GM19043 (cell line): ENCODE data around the gene ARHGAP26.
"Not testable (repeated sequence)": the region's sequence is repeated elsewhere in the genome, so short reads cannot be mapped to it uniquely, and the experiment has no call there.

Experiments used
- ATAC-seq: cut with Tn5 transposase; IDR thresholded peaks from one replicate; pipeline ENCODE4 v1.9.1; 2021; ENCODE audit warnings: low read depth; ENCODE audit not compliant: unreplicated experiment

ARHGAP26 gene

DNA sequence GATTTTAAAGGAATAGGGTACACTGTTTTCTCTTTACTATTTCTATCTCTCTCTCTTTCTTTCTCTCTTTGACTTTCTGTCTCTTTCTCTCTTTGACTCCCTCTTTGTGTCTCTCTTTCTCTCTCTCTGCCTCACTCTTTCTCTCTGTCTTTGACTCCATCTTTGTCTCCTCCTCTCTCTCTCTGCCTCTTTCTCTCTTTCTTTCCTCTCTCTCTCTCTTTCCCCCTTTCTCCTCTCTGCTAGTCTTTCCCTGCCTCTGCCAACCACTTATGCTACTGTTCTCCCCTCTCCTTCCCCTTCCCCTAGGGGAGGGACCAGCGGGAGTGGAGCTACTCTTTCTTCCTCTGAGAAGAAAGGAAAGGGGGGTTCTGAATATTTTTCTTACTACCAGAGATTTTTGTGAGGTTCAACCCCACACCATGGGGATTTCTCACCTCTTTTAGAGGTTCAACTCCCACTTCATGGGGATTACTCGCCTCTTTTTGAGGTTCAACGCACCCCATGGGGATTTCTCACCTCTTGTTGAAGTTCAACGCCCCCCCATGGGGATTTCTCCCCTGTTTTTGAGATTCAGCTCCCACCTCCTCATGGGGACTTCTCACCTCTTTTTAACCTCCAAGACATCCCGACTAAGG is 323.4 kb downstream of the ARHGAP26 start:
- no peak for ATAC-seq

GRCh38 chr5:143094087-143094521 is 323.9 kb downstream of the ARHGAP26 start:
- no peak for ATAC-seq

DNA sequence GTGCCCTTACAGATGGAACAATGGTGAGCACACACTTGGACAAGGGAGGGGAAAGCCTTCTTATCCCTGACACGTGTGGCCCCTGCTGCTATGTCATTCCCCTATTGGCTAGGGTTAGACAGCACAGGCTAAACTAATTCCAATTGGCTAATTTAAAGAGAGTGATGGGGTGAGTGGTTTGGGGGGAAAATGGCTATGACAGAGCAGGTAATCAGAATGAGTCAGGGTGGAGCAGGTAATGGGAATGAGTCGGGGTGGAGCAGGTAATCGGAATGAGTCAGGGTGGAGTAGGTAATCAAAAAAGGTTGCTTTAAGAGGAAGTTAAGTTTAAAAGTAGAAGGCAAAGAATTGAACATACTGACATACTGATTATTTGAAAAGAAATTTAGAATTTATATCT is 324.4 kb downstream of the ARHGAP26 start:
- ATAC-seq = not testable (repeated sequence)

DNA sequence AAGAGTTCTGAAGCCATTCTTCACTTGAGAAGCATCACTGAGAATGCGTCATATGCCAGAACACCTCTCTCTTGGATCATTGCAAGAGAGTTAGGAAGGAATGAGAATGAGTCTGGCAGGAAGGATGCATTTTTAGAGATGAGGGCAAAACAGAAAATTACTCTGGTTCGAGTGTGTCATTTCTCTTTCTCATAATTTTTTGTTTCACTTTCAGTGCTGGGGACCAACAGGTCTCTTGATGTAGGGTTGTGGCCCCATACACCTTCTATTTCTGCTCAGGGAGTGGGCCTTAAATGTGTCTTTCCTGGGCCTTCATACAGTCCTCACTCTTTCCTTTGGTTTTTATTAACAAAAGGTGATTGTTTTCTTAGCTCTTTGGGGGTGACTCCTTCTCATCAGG is 330.9 kb downstream of the ARHGAP26 start:
- peak; percentile 83 for ATAC-seq

GRCh38 chr5:143101725-143102386 is 331.7 kb downstream of the ARHGAP26 start:
- no peak for ATAC-seq

GRCh38 chr5:143102411-143102810 is 332.2 kb downstream of the ARHGAP26 start:
- no peak for ATAC-seq

DNA sequence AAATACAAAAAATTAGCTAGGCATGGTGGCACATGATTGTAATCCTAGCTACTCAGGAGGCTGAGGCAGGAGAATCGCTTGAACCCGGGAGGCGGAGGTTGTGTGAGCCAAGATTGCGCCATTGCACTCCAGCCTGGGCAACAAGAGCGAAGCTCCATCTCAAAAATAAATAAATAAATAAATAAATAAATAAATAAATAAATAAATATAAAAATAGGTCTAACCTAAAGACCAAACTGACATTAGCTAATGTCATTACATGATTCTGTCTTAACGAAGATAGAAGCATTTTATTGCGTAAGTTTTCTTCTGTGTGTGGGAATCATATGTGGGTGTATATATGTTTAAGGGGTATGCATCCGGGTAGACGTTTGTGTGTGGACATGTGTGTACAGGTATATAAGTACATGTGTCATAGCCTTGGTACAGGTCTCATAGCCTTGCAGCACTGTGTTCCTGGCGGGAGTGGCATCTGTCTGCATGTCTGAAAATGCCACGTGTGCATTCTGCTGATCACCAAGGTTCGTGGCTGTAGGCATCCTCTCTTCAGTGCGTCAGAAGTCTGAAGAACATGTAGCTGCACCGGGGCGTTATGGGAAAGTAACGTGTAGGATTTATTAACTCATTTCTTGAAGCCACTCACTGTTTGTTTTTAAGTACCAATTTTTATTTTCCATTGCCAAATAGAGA is 335.2 kb downstream of the ARHGAP26 start:
- no peak for ATAC-seq

- no peak for ATAC-seq
These were observed 336.0 kb downstream of the ARHGAP26 start for GRCh38 chr5:143106174-143106573.

DNA sequence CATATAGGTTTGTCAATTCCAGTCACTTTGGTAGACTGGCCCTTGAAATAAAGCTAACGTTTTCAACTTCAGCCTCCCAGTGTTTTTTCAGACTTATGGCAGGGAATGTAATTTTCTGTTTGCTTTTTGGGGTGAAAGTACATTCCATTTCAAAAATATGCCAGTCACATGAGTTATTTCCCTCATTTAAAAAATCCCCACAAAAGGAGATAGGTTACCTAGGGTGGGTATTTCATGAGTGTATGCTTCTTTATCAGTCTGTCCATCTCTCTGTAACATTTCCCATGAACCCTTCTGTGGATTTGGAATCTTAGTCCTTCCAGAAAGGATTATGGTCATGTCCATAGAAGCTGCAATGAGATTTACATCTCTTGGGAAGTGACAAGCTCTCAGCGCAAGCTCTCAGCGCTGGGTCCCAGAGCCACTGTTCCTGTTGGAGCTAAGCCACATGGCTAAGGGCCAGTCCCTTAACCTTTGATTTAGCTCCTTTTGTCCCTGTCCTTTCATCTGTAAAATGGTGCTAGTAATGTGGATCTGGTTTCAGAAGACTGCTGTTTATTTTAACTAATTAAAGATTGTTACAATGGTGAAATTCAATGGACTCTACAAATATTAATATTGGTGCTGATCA is 338.4 kb downstream of the ARHGAP26 start:
- no peak for ATAC-seq

DNA sequence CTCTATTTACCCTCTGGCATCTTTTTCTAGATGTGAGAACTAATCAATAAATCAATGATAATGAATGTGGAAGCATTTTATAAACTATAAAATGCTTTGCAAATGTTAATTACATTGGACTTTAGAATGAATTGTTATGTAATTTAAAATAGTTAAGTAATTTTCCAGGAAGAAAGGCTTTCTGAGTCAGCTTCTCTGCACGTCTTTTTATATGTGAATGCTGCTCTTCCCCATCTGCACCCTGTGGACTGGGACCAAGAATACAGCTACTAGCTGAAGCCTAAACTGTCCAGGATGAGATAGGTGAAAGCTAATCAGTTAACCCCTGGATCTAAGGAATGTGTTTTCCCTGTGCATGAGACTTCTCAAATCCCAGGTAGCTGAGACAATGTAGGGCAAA is 340.4 kb downstream of the ARHGAP26 start:
- no peak for ATAC-seq

DNA sequence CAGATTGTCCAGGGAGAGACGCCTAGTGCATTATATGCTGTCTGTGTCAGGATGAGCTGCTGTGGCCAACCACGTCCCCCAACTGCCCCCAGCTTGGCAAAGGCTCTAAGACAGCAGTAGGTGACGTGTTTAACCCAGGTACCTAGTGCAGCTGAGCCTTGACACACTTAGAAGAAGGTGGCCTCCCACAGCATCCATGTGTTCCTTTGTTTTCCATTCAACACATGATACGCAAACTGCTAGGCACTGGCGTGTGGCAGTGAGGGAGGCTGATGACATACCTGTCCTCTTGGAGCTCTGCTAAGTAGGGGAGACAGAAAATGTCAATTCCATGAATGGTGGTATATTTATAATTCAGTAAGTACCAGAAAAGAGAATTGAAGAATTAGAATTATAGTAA is 341.6 kb downstream of the ARHGAP26 start:
- no peak for ATAC-seq

GRCh38 chr5:143113461-143113860 is 343.3 kb downstream of the ARHGAP26 start:
- ATAC-seq = no peak

- no peak for ATAC-seq
These were observed 344.3 kb downstream of the ARHGAP26 start for GRCh38 chr5:143114481-143114880.

GRCh38 chr5:143115381-143115780 is 345.2 kb downstream of the ARHGAP26 start:
- ATAC-seq = no peak

DNA sequence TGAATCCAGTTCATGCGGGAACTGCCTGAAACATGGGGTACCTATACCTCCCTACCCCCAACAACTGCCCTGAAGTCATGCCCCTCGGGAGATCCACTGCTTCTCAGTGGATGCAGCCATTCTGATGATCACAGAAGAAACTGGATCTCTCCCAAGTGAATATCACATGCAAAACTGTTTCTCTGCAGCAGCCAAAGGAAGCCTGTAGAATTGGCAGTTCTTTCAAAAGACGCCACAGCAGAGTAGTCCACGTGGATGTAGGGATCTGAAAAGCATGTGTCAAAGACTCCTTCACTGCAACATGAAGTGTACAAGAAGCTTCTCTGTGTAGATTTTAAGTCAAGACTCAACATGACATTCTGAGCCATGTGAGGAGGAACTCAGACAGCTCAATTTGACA is 346.6 kb downstream of the ARHGAP26 start:
- no peak for ATAC-seq

DNA sequence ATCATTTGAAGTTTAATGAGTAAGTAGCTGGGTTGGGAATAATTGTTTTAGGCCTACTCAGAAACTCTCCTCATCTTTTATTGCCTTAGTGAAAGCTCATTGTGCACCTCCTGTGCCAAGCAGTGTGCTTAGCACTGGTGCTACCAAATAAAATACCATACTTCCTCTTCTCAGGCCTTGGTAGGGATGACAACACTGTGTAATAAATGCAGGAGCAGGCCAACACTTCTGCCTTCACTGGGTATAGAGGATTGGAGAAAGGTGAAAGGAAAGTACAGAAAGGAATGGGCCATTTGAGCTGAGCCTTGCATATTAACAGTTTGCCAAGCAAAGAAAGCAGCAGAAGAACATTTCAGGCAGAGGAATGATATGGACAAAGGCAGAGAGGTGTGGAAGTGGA is 347.6 kb downstream of the ARHGAP26 start:
- no peak for ATAC-seq

- ATAC-seq = no peak
These were observed 348.0 kb downstream of the ARHGAP26 start for GRCh38 chr5:143118222-143118621.

- not testable (repeated sequence) for ATAC-seq
These were observed 348.6 kb downstream of the ARHGAP26 start for GRCh38 chr5:143118818-143119217.

DNA sequence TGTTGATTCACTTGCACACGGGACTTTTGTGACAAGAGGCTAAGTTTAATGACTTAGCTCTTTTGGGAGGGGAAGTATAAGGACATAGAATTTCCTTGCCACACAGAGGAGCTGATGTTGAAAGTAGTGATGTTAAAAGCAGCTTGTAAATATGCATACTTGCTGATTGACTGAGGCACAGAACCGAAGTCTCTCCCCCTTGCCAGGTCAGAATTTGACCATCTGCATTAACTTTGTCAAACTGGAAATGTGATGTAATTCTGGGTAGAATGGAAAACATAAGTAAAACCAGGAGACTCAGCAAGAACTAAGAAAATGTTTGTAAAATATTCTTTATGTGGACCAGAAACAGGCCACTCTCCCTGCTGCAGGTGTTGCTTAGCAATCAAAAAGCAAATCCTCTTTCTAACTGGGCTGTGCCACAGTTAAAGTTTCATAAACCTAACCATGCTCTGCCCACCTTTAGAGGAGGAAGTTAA is 349.2 kb downstream of the ARHGAP26 start:
- ATAC-seq = peak; percentile 63

DNA sequence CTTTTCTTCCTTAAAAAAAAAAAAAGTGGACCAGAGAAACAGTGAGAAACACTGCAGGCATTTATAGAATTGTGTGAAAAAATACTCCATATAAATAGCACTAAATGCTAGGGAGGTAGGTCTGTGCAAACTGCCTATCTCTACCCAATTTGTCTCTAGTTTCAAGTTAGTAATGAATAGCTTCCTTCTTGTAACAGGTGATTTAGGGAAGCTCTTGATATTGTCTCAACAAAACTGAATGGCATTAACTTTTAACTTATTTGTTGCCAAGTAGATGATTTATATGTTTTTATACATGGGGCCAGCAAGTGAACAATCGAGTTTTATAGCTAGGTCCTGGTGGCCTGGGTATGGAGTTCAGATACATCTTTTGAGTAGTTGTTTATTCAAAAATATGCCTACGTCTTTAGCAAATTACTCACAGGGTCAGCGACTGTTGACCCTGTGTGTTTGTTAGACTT is 349.7 kb downstream of the ARHGAP26 start:
- ATAC-seq = no peak
